IMR-90 (cell line): Measurements from ENCODE around the gene PARVB. TPM values are rescaled to one million over a fixed set of nuclear protein-coding genes. Genes with fewer than 3 reads are reported as not detected.

Experiments
- ATAC-seq: fragments of 200-7000 bp; cut with Tn5 transposase; 2 replicates; pipeline ENCODE4 v1.9.1; 2020; ENCODE audit warnings: low read depth, mild to moderate bottlenecking, moderate library complexity
- BruUV-seq: library from RNA; stranded (reverse); fragments of 400-500 nt; replicated peaks from 2 replicates; lab custom pipeline; 2021; lab: Mats Ljungman, UMichigan
- CTCF ChIA-PET: fragments of 300-600 bp; formaldehyde crosslinking; extraction: SDS; loops from one replicate; lab custom pipeline; 2021; ENCODE audit warnings: antibody characterized with exemption; lab: Yijun Ruan, JAX
- POLR2A ChIA-PET: fragments of 300-600 bp; sonication (Branson Sonifier 250); formaldehyde crosslinking; loops from one replicate; lab custom pipeline; 2022; ENCODE audit warnings: antibody characterized with exemption; ENCODE audit not compliant: unreplicated experiment; lab: Charles Lee
- DNase-seq: peaks from one replicate; pipeline ENCODE4 v3.0.0; 2013
- H2AFZ ChIP-seq: replicated peaks from 2 replicates; pipeline ENCODE3; 2013; ENCODE audit warnings: low read length, mild to moderate bottlenecking; ENCODE audit not compliant: poor library complexity
- H2AK5ac ChIP-seq: 2 replicates; pipeline ENCODE4 v1.6.1; 2013; ENCODE audit warnings: low read depth, low read length, inconsistent platforms
- H2AK9ac ChIP-seq: replicated peaks from 2 replicates; pipeline ENCODE3; 2013; ENCODE audit warnings: mild to moderate bottlenecking, low read depth, low read length, moderate library complexity; ENCODE audit not compliant: poor library complexity
- H2BK120ac ChIP-seq: 2 replicates; pipeline ENCODE4 v1.6.1; 2013; ENCODE audit warnings: low read depth, low read length, inconsistent platforms
- H2BK15ac ChIP-seq: 3 replicates; pipeline ENCODE4 v1.6.1; 2013; ENCODE audit warnings: low read depth, low read length, inconsistent platforms
- H2BK20ac ChIP-seq: 2 replicates; pipeline ENCODE4 v1.6.1; 2013; ENCODE audit warnings: low read depth, mild to moderate bottlenecking, inconsistent platforms, low read length, moderate library complexity
- H2BK5ac ChIP-seq: 2 replicates; pipeline ENCODE4 v1.6.1; 2013; ENCODE audit warnings: mild to moderate bottlenecking, low read depth, low read length, inconsistent platforms; ENCODE audit not compliant: poor library complexity, severe bottlenecking
- H3K14ac ChIP-seq: replicated peaks from 2 replicates; pipeline ENCODE4 v1.6.1; 2013; ENCODE audit warnings: low read depth, low read length, inconsistent platforms
- H3K18ac ChIP-seq: 2 replicates; pipeline ENCODE4 v1.6.1; 2013; ENCODE audit warnings: low read depth, low read length, control low read depth
- H3K23ac ChIP-seq: 2 replicates; pipeline ENCODE4 v1.6.1; 2013; ENCODE audit warnings: low read depth, low read length, inconsistent platforms
- H3K27ac ChIP-seq: 2 replicates; pipeline ENCODE4 v1.5.1; 2013; ENCODE audit warnings: mild to moderate bottlenecking, control low read depth, low read length; ENCODE audit not compliant: insufficient read depth
- H3K27me3 ChIP-seq: 2 replicates; pipeline ENCODE4 v1.6.1; 2013; ENCODE audit warnings: low read length; ENCODE audit not compliant: control insufficient read depth, insufficient read depth
- H3K36me3 ChIP-seq: 2 replicates; pipeline ENCODE4 v1.6.1; 2013; ENCODE audit warnings: low read length, mixed read lengths; ENCODE audit not compliant: control insufficient read depth, insufficient read depth
- H3K4ac ChIP-seq: 2 replicates; pipeline ENCODE4 v1.6.1; 2013; ENCODE audit warnings: low read depth, low read length, inconsistent platforms
- H3K4me1 ChIP-seq: 2 replicates; pipeline ENCODE4 v1.6.1; 2013; ENCODE audit warnings: low read length, mixed read lengths; ENCODE audit not compliant: control insufficient read depth, insufficient read depth
- H3K4me2 ChIP-seq: 2 replicates; pipeline ENCODE4 v1.6.1; 2013; ENCODE audit warnings: low read depth, mild to moderate bottlenecking, control low read depth, low read length, moderate library complexity
- H3K4me3 ChIP-seq: 2 replicates; pipeline ENCODE4 v1.5.1; 2013; ENCODE audit warnings: low read depth, mild to moderate bottlenecking, control low read depth, low read length, moderate library complexity; ENCODE audit not compliant: insufficient read depth
- H3K56ac ChIP-seq: 2 replicates; pipeline ENCODE4 v1.6.1; 2013; ENCODE audit warnings: low read length, inconsistent platforms; ENCODE audit not compliant: insufficient read depth; ENCODE audit errors: extremely low read depth
- H3K79me1 ChIP-seq, 2 experiments: 2 replicates each; pipeline ENCODE4 v1.6.1; 2013; ENCODE audit warnings: low read length in 2 of 2, inconsistent platforms in 1 of 2, low read depth in 1 of 2
- H3K9ac ChIP-seq: 2 replicates; pipeline ENCODE4 v1.6.1; 2013; ENCODE audit warnings: low read depth, low read length, control low read depth
- H3K9me1 ChIP-seq: 2 replicates; pipeline ENCODE4 v1.6.1; 2013; ENCODE audit warnings: low read length, inconsistent platforms; ENCODE audit not compliant: insufficient read depth
- H3K9me3 ChIP-seq: 2 replicates; pipeline ENCODE4 v1.6.1; 2013; ENCODE audit warnings: low read length; ENCODE audit not compliant: control insufficient read depth, insufficient read depth
- H4K20me1 ChIP-seq: 2 replicates; pipeline ENCODE4 v1.6.1; 2013; ENCODE audit warnings: low read length, inconsistent platforms; ENCODE audit not compliant: insufficient read depth
- H4K5ac ChIP-seq: 2 replicates; pipeline ENCODE4 v1.6.1; 2013; ENCODE audit warnings: mild to moderate bottlenecking, low read depth, low read length, control low read depth
- H4K8ac ChIP-seq, 2 experiments: 2 replicates each; pipeline ENCODE4 v1.6.1; 2013; ENCODE audit warnings: low read depth in 2 of 2, low read length in 2 of 2, control low read depth in 1 of 2, inconsistent platforms in 1 of 2
- H4K91ac ChIP-seq: 2 replicates; pipeline ENCODE4 v1.6.1; 2013; ENCODE audit warnings: low read depth, low read length, inconsistent platforms; ENCODE audit not compliant: insufficient read depth
- CTCF ChIP-seq: conservative IDR thresholded peaks from 2 replicates; pipeline ENCODE4 v1.5.1; 2012; ENCODE audit warnings: mild to moderate bottlenecking, low read depth, low read length, improper control_type of control experiment
- NFE2L2 ChIP-seq: fragments of 150-350 bp; IDR thresholded peaks from 2 replicates; pipeline ENCODE4 v1.6.1; 2016; ENCODE audit warnings: low read depth, mild to moderate bottlenecking, low read length
- RCOR1 ChIP-seq: IDR thresholded peaks from 2 replicates; pipeline ENCODE4 v1.6.1; 2012; ENCODE audit warnings: mild to moderate bottlenecking, low read length, improper control_type of control experiment; ENCODE audit not compliant: insufficient replicate concordance
- WGBS, 2 experiments: methylation state at CpG; one replicate each; pipeline versions ENCODE4 v1.1.5 to v1.1.7; 2013; ENCODE audit warnings: missing lambda C conversion rate in 2 of 2; ENCODE audit not compliant: insufficient read length in 1 of 2; ENCODE audit errors: extremely low coverage in 2 of 2; 5-methylcytosine and 5-hydroxymethylcytosine counted together
- dilution Hi-C: fragments of 300-500 bp; cut with HindIII; formaldehyde crosslinking; loops from one replicate; pipeline ENCODE4 v1.14.3; 2018; ENCODE audit warnings: low sequenced_read_pairs; ENCODE audit not compliant: unreplicated experiment
- in situ Hi-C: fragments of 300-500 bp; cut with MboI; formaldehyde crosslinking; loops from 3 replicates; pipeline ENCODE4 v1.14.3; 2019; ENCODE audit warnings: low sequenced_read_pairs, inconsistent platforms, mixed read lengths
- intact Hi-C: fragments of 100-400 bp; cut with micrococcal nuclease; formaldehyde crosslinking; loops from 2 replicates; pipeline ENCODE4 v1.10.0; 2022
- polyA plus RNA-seq, 3 experiments: library from polyadenylated mRNA; depleted of rRNA; stranded (reverse); fragments of >200 nt; gene quantifications; 2 replicates each; pipeline ENCODE4 v1.2.3, GENCODE V29; 2012; ENCODE audit warnings: low replicate concordance in 1 of 3
- total RNA-seq: library from RNA; depleted of rRNA; stranded (reverse); fragments of >200 nt; gene quantifications from 2 replicates; pipeline ENCODE4 v1.2.3, GENCODE V29; 2012

Gene PARVB
- total and polyA plus RNA-seq, 2 of the 4 experiments (the other 2 are of a cell fraction): 44.3 to 53.9 TPM

GRCh38 chr22:44097263-44098020 is 73.3 kb downstream of the PARVB start (continued):
- no peak for TF ChIP-seq NFE2L2

DNA sequence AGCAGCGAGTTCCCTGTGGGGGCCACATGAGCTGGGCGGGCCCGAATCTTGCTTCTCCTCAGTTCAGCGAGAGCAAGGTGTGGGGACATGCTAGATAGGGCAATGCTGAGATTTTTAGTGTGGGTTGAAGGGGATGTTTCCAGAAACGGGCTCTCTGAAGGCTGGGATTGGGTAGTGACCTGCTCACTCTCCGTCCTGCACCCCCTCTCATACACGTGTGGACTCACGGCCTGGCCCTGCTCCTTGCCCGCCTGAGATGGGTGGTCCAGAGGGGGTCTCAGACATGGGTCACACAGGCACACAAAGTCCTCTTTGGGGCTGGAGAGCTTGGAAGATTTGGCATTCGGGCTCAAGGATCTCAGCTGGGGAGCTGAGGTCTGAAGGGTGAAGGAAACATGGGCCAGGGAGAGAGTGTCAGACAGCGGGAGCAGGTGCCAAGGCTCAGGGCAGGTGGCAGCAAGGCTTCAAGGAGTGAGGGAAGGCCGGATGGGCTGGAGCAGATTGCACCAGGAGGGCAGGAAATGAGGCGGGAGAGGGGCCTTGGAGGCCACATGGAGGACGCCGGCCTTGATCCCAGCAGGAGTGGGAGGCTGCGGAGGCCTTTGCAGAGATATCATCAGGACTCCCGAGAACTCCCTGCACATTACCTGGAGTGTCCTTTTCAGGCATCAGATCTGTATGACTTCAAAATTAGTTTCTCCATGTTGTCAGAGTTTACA is 74.1 kb downstream of the PARVB start:
- intact Hi-C loops: no loop called here
- no peak for TF ChIP-seq CTCF
- TF ChIP-seq RCOR1: no peak
- no peak overlapping the region for H3K27ac ChIP-seq
- no peak overlapping the region for H3K14ac ChIP-seq
- peaks cover 4% of the 10 kb centered on the region; the same call in 1 of the 2 replicates for H3K36me3 ChIP-seq
- no peak for DNase-seq
- H4K8ac ChIP-seq: no peak overlapping the region
- no peak overlapping the region for H2BK15ac ChIP-seq
- no peak overlapping the region for H4K5ac ChIP-seq
- no peak overlapping the region for H3K18ac ChIP-seq
- no peaks in the 10 kb centered on the region; the same call in 1 of the 2 replicates for H4K20me1 ChIP-seq
- H3K79me1 ChIP-seq: no peaks in the 10 kb centered on the region
- H2AK5ac ChIP-seq: no peak overlapping the region
- ATAC-seq: no peak
- no peak overlapping the region for H2BK120ac ChIP-seq
- POLR2A ChIA-PET: no interaction called here
- H3K9me3 ChIP-seq: no peaks in the 10 kb centered on the region
- H2BK5ac ChIP-seq: no peak overlapping the region
- in situ Hi-C loops: no loop called here
- H3K4me1 ChIP-seq: no peaks in the 10 kb centered on the region
- H3K56ac ChIP-seq: no peak overlapping the region
- H4K91ac ChIP-seq: no peak overlapping the region
- H3K4me2 ChIP-seq: no peak overlapping the region
- no peaks in the 10 kb centered on the region for H3K27me3 ChIP-seq
- CTCF ChIA-PET: no interaction called here
- 98% methylated on average over 8 of the region's 17 CpGs; no CpG with 5 or more reads in 1 of the 2 experiments for WGBS, 2 experiments
- H3K23ac ChIP-seq: no peak overlapping the region
- no peak overlapping the region for H3K9ac ChIP-seq
- no peak overlapping the region for H2AK9ac ChIP-seq
- no peak overlapping the region for H3K4ac ChIP-seq
- no peak overlapping the region for H2BK20ac ChIP-seq
- H2AFZ ChIP-seq: no peak overlapping the region
- H3K4me3 ChIP-seq: no peak overlapping the region
- dilution Hi-C loops: no loop called here
- H3K9me1 ChIP-seq: peaks cover 4% of the 10 kb centered on the region; the same call in 1 of the 2 replicates
- BruUV-seq: no TSS peak
